Suprapubic skin (tissue), 4 donors: ENCODE results near the gene TMEM135.

Experiments
- CTCF ChIP-seq, 2 donors: fragments of 200-600 bp in 1 of 2; fragments of 450-650 bp in 1 of 2; sonication (generic) in 1 of 2; IDR thresholded peaks; one replicate each; pipeline ENCODE4 v1.5.1; 2016 to 2019; ENCODE audit warnings: antibody characterized with exemption in 2 of 2, mild to moderate bottlenecking in 1 of 2, moderate library complexity in 1 of 2
- EP300 ChIP-seq: sonication (generic); formaldehyde crosslinking; IDR thresholded peaks from one replicate; pipeline ENCODE4 v1.6.1; 2017; ENCODE audit warnings: antibody characterized with exemption
- POLR2A ChIP-seq, 2 donors: fragments of 450-650 bp; IDR thresholded peaks; one replicate each; pipeline ENCODE4 v1.6.1; 2017; ENCODE audit warnings: antibody characterized with exemption in 2 of 2, mild to moderate bottlenecking in 2 of 2, moderate library complexity in 2 of 2
- POLR2AphosphoS5 ChIP-seq, 3 donors: sonication (generic); formaldehyde crosslinking; IDR thresholded peaks; one replicate each; pipeline ENCODE4 v1.6.1; 2017; ENCODE audit warnings: antibody characterized with exemption in 3 of 3

DNA sequence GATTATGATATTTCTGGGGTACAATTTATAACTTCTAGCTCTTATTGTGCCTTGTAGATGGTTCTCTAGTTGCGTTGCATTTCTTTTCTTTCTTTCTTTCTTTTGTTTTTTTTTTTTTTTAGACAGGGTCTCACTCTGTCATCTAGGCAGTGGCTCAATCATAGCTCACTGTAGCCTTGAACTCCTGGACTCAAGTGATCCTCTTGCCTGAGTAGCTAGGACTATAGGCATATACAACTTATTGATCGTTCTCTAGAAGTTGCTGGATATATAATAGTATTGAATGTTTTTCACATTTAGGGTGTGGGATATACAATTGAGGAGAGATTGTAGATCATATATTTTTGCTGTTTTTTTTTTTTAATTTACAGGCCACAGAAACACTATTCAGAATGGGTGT is 119.2 kb downstream of the TMEM135 start:
- TF ChIP-seq CTCF (IDR thresholded peaks at IDR 0.05) (no peak), POLR2AphosphoS5 (IDR thresholded peaks at IDR 0.05) (no peak), EP300 (no peak), POLR2A (IDR thresholded peaks at IDR 0.05) (no peak)
